Astrocyte of the spinal cord (primary cell): Measurements from ENCODE around the gene OGA.

Experiments
- DNase-seq: peaks from one replicate; pipeline ENCODE4 v3.0.0; 2011; ENCODE audit warnings: low read depth, low spot score
- H3K4me3 ChIP-seq: 2 replicates; pipeline ENCODE4 v1.5.1; 2011; ENCODE audit warnings: low read depth, mild to moderate bottlenecking, low read length, moderate library complexity
- in situ Hi-C: cut with HindIII; loops from 2 replicates; pipeline ENCODE4 v1.10.0; 2017; ENCODE audit warnings: low sequenced_read_pairs
- TF ChIP-seq, protein P1 (sequence below): IDR thresholded peaks from 2 replicates; pipeline ENCODE4 v1.5.1; 2012; ENCODE audit warnings: low read depth, mild to moderate bottlenecking, low read length, inconsistent platforms

The OGA gene

GRCh38 chr10:101830322-101831168 lies 12.3 kb upstream of the OGA start:
- peak; percentile 84 for DNase-seq
- H3K4me3 ChIP-seq = peak overlapping the region; percentile 45
- in situ Hi-C loops = no loop called here
- TF ChIP-seq, protein P1, sequence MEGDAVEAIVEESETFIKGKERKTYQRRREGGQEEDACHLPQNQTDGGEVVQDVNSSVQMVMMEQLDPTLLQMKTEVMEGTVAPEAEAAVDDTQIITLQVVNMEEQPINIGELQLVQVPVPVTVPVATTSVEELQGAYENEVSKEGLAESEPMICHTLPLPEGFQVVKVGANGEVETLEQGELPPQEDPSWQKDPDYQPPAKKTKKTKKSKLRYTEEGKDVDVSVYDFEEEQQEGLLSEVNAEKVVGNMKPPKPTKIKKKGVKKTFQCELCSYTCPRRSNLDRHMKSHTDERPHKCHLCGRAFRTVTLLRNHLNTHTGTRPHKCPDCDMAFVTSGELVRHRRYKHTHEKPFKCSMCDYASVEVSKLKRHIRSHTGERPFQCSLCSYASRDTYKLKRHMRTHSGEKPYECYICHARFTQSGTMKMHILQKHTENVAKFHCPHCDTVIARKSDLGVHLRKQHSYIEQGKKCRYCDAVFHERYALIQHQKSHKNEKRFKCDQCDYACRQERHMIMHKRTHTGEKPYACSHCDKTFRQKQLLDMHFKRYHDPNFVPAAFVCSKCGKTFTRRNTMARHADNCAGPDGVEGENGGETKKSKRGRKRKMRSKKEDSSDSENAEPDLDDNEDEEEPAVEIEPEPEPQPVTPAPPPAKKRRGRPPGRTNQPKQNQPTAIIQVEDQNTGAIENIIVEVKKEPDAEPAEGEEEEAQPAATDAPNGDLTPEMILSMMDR = no peak

- no peak for DNase-seq
- TF ChIP-seq, protein P1 = no peak
- H3K4me3 ChIP-seq = peak overlapping the region; percentile 45
- in situ Hi-C loops = no loop called here
Observed at GRCh38 chr10:101829561-101830315, 11.5 kb upstream of the OGA start.

GRCh38 chr10:101828766-101829551 lies 10.7 kb upstream of the OGA start:
- TF ChIP-seq, protein P1 = no peak
- in situ Hi-C loops = no loop called here
- peak overlapping the region; percentile 22 for H3K4me3 ChIP-seq
- no peak for DNase-seq

DNA sequence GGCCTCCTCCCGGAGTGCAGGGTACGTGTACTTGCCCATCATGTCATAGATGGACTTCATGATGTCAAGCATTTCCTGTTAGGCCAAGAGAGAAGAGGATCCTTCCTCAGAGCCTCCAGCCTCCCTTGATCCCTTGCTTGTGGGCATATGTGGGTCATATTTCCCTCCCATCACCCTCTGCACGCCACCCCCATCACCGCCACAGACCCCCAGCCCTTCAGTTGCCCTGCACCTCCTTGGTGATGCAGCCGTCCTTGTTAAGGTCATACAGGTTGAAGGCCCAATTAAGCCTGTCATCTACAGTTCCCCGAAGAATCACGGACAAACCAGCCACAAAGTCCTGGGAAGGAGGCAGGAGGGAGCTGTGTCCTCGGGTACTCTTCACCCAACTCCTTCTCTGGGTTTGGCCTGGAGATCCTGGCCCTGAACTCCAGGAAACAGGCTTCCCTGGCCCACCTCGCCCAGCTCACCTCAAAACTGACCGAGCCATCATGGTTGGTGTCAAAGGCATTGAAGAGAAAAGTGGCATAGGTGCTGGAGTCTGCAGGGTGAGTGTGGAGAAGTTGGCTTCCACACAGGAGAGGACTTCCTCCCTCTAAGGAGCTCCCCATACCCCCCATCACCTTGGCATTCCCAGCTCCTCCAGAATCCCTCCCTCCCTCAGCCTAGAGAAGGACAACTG lies 9.8 kb upstream of the OGA start:
- H3K4me3 ChIP-seq = no peak overlapping the region
- DNase-seq = no peak
- TF ChIP-seq, protein P1 = no peak
- in situ Hi-C loops = no loop called here

GRCh38 chr10:101826852-101827434 lies 8.7 kb upstream of the OGA start:
- in situ Hi-C loops = no loop called here
- no peak for DNase-seq
- TF ChIP-seq, protein P1 = no peak

More at GRCh38 chr10:101826852-101827434, 8.7 kb upstream of the OGA start:
- no peak overlapping the region for H3K4me3 ChIP-seq
